HG02610 (cell line): Measurements from ENCODE around the gene DGCR6.
"Not testable (repeated sequence)": the region's sequence is repeated elsewhere in the genome, so short reads cannot be mapped to it uniquely, and the experiment has no call there.

Source experiments
- ATAC-seq: cut with Tn5 transposase; IDR thresholded peaks from one replicate; pipeline ENCODE4 v1.9.1; 2021; ENCODE audit warnings: mild to moderate bottlenecking, moderate library complexity; ENCODE audit not compliant: unreplicated experiment

The DGCR6 gene

DNA sequence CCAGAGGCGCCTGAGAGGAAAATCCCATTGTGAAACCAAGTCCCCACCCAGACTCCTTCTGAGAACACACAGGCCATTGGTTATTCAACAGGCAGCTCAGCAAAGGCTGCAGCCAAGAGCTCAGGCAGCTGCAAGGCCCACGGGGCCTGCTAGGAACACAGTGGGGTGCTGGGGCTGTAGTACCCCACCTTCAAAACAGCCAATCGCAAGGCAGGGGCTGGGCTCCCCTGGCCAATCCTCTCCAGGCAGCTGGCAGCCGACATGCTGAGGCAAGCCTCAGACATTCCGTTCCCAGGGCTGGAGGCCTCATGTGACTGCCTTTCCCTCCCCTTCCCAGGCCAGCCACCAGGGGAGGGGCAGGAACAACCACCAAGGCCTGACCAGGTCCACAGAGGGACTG is 23.3 kb downstream of the DGCR6 start:
- no peak for ATAC-seq

- no peak for ATAC-seq
Observed at GRCh38 chr22:18931905-18932652, 26.0 kb downstream of the DGCR6 start.

DNA sequence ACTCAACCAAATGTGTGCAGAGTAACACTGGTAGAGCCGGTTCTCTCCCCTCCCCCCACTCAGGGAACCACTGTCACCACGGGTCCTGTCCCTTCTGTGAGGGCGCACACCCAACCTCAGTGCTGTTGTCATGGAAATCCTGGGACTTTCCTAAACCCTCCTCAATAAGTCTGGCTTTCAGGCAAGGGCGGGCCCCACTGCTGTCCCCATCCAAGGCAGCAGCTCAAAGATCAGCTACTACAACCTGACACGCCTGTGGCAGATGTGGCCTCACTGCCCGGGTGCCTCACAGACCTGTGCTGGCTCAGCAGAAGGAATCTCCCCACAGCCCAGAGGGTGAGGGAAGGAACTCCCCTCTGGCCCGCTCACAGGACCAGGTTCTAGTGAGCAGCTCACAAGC is 27.8 kb downstream of the DGCR6 start:
- ATAC-seq, result no peak

DNA sequence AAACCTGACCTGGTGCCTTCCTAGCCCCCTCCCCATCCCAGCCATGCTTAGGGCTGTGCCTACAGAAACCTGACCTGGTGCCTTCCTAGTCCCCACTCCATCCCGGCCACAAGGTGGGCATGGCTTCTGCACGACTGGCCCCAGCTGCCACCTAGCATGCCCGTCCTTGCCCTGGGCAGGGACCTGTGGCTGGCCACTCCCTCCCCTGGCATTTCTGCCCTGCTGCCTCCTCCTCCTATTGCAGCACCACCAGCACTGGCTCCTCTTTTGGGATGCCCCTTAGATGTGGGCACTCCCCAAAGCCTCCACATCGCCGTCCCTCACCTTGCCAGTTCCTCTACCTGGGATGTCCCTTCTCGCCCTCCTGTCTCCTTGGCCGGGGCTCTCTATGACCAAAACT is 28.6 kb downstream of the DGCR6 start:
- ATAC-seq, result not testable (repeated sequence)

- ATAC-seq, result no peak
Observed at GRCh38 chr22:18935889-18936529, 29.9 kb downstream of the DGCR6 start, which contains the start of gene PRODH. Gene PRODH (minus strand): TSS chr22:18936293. CDS start chr22:18936287, 6 bp downstream.

DNA sequence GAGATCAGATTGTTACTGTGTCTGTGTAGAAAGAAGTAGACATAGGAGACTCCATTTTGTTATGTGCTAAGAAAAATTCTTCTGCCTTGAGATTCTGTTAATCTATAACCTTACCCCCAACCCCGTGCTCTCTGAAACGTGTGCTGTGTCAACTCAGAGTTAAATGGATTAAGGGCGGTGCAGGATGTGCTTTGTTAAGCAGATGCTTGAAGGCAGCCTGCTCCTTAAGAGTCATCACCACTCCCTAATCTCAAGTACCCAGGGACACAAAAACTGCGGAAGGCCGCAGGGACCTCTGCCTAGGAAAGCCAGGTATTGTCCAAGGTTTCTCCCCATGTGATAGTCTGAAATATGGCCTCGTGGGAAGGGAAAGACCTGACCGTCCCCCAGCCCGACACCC is 32.6 kb downstream of the DGCR6 start:
- ATAC-seq, result not testable (repeated sequence)

DNA sequence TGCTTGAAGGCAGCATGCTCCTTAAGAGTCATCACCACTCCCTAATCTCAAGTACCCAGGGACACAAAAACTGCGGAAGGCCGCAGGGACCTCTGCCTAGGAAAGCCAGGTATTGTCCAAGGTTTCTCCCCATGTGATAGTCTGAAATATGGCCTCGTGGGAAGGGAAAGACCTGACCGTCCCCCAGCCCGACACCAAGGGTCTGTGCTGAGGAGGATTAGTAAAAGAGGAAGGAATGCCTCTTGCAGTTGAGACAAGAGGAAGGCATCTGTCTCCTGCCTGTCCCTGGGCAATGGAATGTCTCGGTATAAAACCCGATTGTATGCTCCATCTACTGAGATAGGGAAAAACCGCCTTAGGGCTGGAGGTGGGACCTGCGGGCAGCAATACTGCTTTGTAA is 41.0 kb downstream of the DGCR6 start:
- ATAC-seq, result not testable (repeated sequence)

GRCh38 chr22:18947905-18948304 is 41.8 kb downstream of the DGCR6 start:
- ATAC-seq, result no peak

- ATAC-seq, result no peak
Observed at GRCh38 chr22:18950141-18950540, 44.0 kb downstream of the DGCR6 start.

GRCh38 chr22:18952022-18952421 is 45.9 kb downstream of the DGCR6 start:
- no peak for ATAC-seq

- not testable (repeated sequence) for ATAC-seq
Observed at GRCh38 chr22:18953128-18953527, 47.0 kb downstream of the DGCR6 start.

DNA sequence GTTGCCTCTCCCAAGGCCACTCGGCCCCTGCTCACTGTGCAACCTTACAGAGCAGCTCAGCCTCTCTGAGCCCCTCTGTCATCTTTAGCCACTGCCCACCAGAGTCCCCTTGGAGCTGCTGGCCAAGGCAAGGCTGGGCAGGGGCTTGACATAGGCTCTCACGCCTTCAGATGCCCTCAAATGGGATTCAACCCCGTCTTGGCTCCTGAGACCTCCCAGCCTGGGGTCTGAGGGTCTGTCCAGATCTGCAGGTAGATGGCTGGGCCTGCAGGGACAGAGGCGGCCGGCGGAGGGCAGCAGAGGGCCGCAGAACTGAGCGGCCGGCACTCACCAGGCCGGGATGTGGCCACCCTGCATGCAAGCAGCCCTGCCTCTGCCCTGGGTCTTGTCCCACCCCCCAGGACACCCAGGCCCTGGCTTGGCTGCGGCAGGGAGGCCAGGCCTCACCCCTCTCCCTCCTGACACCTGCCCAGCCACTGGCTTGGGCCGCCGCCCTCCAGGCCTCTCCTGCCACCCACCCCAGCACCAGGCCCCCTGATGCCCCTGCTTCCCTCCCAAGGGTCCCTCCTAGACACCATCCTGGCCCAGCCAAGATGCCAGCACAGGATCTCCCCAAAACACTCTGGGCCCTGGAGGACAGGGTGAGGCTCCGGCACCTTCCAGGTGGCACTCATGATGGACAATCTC is 48.3 kb downstream of the DGCR6 start:
- ATAC-seq, result not testable (repeated sequence)

- ATAC-seq, result no peak
Observed at GRCh38 chr22:18954990-18955571, 49.0 kb downstream of the DGCR6 start.

GRCh38 chr22:18955696-18956095 is 49.6 kb downstream of the DGCR6 start:
- no peak for ATAC-seq

DNA sequence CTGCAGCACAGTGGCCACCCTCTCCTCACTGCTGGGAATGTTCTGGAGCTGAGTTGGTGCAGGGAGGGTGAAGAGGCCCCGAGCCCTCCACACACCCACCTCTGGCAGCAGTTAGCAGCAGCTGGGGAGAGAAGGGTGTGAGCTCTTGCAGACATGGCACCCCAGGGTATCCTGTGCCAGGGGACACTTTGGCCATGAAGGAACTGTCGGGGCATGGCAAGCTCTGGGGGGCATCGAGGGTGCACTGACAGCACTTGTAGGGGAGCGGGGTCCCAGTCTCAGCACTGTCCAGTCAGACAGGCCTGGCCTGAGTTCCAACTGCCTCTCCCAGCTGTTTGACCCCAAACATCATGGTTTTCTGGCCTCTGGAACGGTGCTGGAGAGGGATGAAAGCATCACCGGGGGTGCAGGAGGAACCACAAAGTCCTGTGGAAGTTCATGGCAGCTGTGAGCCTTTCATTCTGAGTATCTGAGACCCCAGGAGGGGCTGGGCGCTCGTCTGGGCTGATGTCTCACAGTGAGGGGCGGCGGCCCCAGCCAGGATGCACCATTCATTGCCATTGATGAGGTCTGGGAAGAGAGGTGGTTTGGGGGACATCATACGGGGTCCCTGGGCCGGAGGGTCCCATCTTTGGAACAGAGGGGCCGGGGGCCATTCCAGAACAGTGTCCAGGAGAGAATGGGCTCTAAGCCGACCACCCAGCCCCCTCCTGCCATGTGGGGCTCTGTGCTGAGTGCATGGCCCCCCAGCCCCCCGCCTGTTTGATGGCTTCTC is 50.2 kb downstream of the DGCR6 start:
- ATAC-seq, result not testable (repeated sequence)

- not testable (repeated sequence) for ATAC-seq
Observed at GRCh38 chr22:18956956-18957355, 50.8 kb downstream of the DGCR6 start.

GRCh38 chr22:18957621-18958320 is 51.7 kb downstream of the DGCR6 start:
- ATAC-seq, result not testable (repeated sequence)

GRCh38 chr22:18958321-18958705 is 52.2 kb downstream of the DGCR6 start:
- not testable (repeated sequence) for ATAC-seq

DNA sequence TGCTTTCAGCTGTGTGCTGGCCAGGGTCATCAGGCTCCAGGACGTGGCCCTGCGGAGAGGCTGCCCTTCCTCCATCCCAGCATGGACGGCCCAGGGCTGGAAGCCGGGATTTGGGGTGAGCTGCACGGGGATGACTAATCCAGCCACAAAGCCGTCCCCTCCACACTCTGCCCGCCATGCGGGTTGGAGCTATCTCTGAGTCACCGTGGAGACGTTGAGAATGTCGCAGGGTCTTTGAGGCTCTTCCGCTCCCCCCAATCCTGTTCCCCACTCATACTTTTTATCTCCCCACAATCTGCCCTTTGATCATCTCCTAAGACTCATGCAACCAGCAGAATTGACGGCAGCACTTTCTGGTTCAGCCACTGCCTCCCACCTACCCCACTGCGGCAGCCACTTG is 52.6 kb downstream of the DGCR6 start:
- ATAC-seq, result not testable (repeated sequence)

- not testable (repeated sequence) for ATAC-seq
Observed at GRCh38 chr22:18959266-18959665, 53.1 kb downstream of the DGCR6 start.
